ENCODE data around the gene PARL.

PARL gene

DNA sequence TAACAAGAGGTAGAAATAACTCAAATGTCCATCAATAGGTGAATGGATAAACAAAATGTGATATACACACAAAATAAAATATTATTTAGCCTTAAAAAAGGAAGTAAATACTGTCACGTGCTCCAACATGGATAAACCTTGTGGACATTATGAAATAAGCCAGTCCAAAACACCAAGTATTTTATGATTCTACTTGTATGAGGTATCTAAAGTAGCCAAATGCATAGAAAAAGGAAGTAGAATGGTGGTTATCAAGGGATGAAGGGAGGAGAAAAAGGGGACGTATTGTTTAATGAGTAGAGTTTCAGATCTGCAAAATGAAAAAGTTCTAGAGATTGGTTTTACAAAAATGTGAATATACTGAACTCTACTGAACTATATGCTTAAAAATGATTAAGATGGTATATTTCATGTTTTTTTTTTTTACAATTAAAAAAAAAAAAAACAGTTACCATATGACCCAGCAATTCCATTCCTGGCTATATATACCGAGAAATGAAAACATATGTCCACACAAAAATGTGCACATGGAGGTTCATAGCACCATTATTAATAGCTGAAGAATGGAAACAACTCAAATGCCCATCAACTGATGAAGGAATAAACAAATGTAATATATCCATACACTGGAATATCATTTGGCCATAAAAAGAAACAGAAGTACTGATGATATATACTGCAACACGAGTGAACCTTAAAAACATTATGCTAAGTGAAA, 30.2 kb downstream of the PARL start:
- no peak for DNase-seq (ENCODE audit: low read depth)

DNA sequence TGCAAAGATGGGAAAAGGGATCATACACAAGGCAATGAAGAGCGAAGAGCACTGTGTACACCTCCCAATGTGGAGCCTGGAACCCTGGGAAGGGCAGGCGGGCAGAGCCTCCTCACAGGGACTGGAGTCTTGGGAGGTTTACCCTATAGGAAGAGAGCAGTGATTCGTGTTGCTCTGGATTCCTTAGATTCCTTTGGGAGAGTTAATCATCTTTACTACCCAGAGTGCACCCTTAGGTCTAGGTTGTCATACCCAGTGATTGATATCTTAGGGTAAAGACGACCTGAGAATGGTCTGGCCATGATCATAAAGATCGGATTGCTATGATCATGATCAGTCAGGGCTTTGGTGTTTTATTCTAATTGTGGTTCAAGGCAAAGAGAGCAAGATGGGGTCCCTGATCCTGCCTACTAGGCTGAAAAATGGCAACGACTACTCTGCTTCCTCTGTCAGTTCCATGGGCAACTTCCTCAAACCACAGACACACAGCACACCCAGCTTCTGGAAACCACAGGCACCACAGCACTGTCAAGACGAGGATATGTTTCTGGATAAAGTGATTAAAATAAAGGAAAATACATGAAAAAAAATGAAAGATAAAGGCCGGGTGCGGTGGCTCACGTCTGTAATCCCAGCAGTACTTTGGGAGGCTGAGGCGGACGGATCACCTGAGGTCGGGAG, 38.9 kb downstream of the PARL start:
- no peak for DNase-seq (ENCODE audit: low read depth)

DNA sequence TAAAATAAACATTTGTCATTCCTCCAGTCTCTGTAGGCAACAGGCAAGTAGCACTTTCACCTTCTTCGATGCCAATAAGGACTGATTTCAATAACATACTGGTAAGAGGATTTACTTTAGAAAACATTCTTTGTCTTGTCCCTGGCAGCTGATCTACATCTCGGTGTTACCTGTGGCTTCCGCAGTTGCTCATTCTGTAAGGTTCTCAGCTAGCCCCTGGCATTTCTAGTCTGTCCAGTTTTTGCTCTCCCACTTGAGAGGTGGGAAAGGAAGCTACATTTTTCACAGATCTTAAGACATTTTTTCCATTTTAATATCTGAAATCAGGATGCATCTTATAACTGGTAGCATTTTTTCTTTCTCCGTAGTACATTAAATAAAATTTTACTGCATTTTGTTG, 39.6 kb downstream of the PARL start:
- no peak for DNase-seq (ENCODE audit: low read depth)

DNA sequence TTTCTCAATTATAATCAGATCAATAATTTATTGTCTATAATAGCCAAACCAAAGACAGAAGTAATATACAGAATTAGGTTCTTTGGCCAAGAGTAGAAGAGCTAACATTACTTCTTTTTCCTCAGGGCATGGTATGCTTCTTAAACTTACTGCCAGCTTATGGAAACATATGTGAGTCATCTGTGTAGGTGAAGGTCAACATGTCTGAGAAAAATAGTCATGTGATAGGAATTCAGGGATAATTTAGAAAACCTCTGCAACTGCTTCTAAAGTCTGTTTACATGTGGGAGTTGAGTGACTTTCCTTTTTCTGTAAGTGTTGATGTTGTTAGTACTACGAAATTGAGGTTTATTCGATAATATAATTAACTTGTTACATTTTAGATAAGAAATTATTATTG, 40.1 kb downstream of the PARL start:
- DNase-seq (ENCODE audit: low read depth), result no peak

DNA sequence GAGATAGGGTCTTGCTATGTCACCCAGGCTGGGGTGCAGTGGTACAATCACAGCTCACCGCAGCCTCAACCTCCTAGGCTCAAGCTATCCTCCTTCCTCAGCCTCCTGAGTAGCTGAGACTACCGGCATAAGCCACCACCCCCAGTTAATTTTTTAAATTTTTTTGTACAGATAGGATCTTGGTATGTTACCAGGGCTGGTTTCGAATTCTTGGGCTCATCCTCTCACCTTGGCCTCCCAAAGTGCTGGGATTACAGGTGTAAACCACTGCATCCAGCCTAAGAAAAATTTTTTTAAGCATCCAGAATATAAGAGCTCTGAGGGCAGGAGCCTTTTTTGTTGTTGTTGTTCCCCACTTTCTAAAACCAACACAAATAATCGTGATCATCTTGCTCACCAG, 44.9 kb downstream of the PARL start:
- DNase-seq (ENCODE audit: low read depth), result no peak

DNA sequence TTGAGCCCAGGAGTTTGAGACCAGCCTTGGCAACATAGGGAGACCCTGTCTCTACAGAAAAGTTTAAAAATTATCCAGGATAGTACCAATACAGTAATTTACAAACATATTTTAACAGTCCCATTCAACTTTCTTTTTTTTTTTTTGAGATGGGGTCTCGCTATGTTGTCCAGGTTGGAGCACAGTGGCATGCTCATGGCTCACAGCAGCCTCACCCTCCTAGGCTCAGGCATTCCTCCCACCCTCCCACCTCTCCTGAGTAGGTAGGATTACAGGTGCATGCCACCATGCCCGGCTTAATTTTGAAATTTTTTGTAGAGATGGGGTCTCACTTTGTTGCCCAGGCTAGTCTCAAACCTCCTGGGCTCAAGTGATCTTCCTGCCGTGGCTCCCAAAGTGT, 46.8 kb downstream of the PARL start:
- no peak for DNase-seq (ENCODE audit: low read depth)

DNA sequence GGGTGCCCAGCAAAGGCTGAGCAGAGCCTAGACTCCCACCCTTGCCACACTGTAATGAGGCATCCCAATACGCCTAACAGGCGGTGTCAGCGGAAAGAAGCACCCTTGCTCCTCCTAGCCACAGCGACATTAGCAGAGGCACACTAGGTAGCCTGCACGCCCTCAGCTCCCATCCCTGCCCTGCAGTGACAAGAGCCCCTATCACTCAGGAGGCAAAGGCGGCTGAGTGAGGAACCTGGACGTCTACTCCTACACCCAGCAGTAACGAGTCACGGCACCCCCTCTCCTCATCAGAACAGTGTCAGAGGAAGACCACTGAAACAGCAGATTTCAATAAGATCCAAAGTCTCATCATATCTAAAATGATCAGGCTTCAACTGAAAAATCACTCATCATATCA, 47.3 kb downstream of the PARL start:
- no peak for DNase-seq (ENCODE audit: low read depth)

DNA sequence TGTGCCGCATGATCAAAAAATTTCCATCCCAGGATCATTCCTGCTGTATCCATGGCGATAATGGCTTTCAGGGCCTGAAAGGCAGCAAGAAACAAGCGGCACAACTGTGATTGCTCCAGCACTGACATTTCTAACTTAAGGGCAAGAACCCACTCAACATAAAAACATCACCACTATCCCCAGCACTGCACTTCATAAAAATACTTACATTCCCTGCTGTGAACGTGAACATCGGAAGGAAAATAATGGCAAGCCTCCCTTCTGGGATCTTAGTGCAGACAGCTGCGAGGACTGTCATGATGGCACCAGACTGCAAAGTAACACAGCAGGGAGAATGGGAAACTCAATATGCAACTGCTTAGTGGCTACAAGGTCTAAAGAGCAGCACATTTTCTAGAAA, 51.2 kb downstream of the PARL start:
- DNase-seq (ENCODE audit: low read depth), result no peak

DNA sequence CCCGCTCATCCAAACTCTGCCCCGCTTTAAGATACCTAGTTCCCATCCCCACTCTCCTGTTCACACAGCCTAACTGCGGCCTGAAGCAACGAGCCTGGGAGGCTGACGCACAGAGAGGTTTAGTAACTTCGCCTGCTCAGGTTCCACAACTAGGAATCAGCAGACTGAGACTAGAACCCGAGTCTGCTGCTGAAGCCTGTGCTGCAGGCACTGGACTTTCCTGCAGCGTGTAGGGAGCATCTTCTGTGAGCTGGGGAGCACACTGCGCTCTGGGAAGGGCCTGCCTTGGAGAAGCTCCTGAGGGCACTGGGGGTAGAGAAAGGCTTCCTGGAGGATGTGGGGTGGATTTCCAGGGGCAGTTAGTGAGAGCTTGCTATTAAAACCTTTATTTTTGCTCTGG, 54.5 kb downstream of the PARL start:
- no peak for DNase-seq (ENCODE audit: low read depth)

DNA sequence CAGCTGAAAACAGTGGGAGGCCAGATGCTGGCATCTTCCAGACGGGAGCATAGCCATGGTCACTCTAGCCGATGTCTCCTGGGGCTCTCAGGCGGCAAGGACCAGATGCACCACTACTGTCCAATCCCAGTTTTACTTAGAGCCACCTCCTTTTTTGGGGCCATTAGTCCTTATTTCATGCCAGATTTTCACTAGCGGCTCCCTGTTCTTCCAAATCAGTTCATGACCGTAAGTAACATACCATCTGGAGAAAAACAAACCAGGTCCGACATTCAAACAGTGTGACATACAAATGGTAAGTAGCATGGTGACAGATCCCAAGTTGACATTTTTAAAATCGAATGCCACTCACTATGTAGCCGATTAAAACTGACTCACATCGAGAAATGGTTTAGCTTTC, 55.2 kb downstream of the PARL start:
- DNase-seq (ENCODE audit: low read depth), result no peak

DNA sequence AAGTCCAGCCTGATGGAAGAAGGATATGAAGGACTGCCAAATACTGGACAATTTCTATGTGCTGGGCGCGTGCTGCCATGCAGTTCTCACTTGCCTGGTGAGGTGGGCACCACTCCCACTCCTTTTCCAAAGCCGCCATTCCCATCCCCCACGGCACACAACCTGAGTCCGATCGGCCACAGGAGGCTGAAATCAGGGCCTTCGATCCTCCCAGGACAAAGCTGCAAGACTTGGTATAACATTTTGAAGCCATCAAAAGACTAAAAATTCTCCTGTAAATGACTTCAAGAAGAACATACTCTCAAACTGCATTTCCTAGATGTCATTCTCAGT, 56.2 kb downstream of the PARL start:
- no peak for DNase-seq (ENCODE audit: low read depth)

DNA sequence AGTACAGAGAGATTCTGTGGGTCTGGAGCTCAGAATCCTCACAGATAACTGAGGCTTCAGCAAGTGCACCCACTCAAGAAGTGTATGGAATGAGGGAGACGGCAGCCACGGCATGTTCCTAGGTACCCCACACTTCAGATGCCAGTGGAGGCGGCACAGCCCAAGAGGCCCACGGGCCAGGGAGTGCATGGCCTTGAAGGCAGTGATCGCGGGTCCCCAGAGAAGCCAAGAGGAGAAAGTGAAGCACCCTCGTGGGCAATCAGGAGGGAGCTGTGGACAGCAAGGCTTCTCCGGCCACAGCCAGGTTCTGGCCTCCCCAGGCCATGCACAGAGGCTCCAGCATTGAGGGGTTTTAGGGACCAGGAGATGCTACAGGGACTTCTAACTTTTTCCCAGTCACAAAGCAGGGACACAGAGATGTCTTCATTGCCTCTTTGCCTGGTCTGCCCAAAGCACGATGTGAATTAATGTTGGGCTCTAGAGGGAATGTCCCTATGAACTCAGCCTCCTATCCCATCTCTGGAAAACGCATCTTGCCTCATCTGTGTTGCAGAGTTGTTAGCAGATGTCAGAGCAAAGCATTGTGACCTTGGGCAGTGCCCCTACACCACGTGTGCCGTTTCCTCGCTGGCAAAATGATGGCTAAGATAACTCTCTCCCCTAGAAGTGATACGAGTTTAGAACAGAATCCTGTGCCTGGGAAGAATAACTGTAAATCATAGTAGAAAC, 56.7 kb downstream of the PARL start:
- no peak for DNase-seq (ENCODE audit: low read depth)

DNA sequence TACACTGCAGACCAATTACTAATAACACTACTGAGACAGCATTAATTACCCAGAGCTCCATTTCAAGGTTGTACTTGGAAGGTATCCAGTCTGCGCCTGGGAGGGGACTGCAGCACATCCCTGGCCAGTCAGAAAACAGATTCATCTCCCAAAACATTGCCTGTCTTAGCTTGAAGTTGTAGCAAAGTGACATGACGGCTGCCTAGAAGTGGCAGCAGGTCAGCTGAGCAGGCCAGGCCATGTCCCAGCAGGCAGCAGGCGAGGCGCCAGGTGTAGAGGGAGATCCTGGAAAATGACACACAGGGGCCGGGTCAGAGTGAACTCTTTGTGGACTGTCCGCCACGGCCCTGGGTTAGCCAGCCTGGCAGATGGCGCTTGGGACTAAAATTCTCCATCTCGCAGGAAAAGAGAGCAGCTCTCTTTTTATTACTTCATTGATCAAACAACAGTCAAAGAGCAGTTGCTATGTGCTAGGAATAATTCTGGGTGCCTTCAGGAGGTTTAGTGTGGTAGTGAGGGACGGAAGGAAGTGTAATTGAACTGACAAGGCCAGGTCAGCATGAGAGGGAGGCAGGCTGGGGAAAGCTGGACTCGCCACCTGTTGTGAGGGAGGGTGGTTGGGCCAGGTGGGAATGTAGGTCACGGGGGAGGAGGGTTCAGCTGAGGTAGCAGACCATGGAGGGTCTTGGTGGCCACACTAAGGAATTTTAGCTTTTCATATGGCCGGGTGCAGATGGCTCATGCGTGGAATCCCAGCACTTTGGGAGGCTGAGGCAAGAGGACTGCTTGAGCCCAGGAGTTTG, 58.0 kb downstream of the PARL start:
- DNase-seq (ENCODE audit: low read depth), result no peak

DNA sequence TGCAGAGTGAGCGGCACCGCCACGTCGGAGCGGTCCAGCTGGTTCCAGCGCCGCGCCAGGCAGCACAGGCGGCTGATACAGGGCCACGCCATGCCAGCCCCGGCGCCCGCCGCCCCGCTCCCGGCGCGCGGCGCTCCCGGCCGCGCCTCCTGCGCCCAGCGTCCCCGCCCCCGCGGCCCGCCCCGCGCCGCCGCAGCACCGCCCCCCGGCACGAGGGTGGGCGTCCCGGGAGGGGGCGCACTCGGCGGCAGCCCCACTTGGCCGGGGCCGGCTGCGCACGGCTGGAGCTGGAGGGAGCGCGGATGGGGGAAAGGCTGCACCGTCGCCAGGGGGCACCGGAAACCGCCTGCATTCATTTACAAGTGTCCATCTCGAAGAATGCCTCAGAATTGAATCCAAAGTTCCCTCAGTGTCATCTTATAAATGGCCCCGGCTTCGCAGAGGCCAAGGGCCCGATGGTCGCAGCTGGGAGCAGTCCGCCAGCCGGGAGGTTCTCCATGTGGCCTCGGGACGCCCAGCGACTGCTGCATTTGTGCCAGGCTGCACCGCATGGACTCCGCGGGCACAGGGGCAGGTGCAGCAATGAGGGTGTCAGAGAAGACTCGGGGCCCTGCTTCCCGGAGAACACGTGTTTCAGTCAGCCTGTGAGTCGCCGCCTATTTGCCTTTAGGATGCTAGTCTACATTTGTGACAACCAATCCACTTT, 59.1 kb downstream of the PARL start, which contains the start of gene MAP6D1:
MAP6D1 (minus strand) TSS at position 122 of the 706 bp plus-strand sequence; CDS start at position 92, 30 bp downstream.
- peak; percentile 12 for DNase-seq (ENCODE audit: low read depth)

DNA sequence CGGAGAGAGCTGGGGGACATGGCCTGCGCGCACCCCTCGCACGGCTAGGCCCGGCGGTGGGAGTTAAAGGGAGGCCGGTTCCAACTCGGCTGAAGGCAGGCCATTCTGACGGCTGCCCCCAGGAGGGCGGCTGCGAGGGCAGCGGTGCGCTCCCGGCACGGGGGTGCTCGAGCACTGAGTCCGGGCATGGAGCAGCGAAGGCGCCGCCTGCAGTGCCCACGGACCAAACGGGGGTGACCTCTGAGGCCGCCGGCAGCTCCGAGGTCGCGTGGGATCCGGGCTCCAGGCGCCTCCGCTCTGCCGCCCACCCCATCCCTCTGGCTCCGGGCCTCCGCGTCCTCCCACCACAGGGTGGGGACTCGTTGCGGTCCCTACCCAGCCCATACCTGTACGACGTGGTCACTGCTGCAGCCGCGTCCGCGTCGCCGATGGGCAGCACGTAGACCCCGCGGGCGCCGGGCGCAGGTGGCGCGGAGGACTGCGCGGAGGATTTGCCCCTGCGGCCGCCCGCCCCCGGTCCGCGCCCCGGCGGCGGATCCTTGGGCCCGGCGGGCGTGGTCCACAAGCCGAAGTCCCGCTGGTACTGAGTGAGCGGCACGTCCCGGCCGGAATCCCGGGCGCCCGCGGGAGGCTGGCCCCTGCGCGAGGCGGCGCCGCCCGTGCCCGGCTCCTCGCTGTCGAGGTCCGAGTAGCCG, 59.8 kb downstream of the PARL start:
- no peak for DNase-seq (ENCODE audit: low read depth)

DNA sequence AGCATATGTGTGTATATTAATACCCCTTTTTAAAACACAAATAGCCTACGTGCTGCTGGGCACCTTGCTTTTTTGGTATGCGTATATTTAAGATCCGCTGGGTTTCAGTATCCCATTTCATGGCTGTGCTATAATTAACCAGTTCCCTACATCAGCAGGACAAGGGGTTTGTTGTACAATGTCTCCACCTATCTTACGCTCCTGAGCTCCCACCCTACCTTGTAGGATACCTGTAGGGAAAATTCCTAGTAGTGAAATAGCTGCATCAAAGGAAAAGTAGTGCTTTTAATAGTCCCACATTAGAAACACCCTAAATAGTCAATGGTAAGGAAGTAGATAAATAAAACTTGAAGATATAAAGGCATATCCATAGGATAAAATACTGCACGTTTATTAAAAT, 60.7 kb downstream of the PARL start:
- no peak for DNase-seq (ENCODE audit: low read depth)

DNA sequence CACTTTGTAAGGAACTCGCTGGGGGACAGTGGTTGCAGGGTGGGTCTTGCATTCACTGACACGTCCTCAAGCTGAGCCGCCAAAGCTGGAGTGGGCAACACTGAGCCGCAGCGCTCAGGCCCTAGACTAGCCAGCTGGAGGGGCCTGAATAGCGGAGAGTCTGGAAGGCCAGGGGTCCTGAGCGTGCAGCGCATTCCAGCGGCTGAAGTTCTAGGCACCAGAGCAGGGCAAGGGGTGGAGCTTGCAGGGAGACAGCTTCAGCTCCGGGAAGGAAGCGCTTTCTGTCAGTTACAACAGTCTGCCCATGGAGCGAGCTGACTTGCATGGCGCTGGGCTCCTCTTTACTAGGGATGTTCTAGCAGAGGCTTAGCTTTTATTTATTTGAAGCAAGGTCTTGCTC, 62.0 kb downstream of the PARL start:
- DNase-seq (ENCODE audit: low read depth), result no peak

DNA sequence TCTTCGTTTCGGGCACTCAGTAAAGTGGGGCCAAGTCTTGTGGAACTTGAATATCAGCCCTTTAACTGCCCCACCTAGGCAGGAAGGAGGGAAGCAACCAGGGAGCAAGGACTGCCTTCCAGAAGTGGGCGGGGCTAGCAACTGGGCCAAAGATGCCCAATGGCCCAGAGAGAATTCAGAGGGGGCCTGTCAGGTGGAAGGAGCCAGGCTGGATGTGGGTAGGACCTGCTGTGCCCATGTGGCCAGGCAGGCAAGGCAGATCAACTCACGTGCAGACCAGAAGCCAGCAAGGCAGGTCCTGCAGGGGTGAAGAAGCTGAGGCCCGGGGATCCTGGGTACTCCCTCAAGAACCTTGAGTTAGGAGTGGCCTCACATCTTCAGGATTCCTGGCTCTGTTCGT, 64.8 kb downstream of the PARL start:
- DNase-seq (ENCODE audit: low read depth), result no peak

DNA sequence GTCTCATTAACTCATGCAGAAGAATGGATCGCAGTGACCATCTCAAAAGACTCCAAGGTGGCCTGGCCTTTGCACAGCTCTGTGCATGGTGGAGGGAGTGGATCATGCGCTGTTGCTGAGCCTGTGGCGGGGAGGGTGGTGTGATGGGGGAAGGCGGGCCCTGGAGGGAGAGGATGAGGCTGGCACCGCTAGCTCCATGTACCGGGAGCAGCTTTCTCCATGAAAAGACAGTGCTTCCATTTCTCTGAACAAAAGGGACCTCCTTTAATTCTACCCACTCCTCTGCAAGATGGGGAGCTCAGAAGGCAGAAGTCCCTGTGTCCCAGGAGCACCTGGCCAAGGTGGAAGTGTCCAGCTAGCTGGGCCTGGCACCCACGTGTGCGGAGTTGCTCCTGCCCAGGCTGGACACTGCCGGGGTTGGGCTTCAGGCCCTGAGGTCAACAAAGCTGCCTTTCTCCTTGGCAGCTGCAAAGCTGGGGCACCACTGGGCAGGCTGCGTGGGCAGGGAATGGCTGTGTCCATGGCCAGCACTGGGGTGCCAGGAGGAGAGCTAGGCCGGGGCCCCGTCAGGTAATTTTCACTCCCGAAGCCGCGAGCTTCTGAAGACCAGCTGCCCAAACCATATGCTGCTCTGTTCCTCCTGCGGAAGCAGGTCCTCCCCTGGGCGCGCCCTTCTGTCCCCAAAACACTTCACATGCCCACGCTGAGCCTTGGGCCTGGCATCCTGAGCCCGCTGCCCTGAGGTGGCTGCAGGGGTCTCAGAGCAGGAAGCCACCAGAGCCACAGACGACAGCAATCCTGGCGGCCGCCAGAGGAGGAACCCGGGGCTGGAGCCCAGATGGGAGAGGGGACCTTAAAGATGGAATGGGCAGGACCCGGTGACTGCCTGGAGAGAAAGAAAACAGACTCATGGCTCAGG, 65.7 kb downstream of the PARL start:
- DNase-seq (ENCODE audit: low read depth), result no peak

DNA sequence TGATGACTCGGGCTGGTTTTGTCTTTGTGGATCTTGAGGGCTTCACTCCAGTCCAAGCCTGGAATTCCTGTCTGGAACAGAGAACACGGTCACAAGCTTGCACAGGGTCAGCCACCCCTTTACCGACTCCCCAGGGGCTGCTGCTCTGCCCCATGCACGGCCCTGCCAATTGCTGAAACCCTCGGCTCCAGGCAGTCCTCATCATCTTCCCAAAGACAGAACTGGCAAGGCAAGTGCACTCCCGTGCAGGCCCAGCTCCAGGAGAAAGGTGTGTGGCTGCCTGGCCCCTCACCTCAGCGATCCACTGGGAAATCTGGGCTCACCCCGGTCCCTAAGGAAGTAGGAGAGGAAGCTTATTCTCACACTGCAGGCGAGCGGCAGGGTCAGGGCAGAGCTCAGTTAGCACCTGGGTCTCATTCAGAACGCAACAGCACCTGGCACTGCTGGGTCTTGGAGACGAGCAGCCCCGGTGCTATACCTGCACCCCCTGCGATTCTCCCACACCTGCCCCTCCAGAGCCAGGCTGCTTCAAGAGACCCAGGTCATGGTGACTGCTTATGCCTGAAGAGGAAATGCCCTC, 66.5 kb downstream of the PARL start:
- no peak for DNase-seq (ENCODE audit: low read depth)
